ENCODE data around the gene WDR38.

WDR38 gene

GRCh38 chr9:124886461-124886860, 33.2 kb downstream of the WDR38 start:
- DNase-seq: no peak

GRCh38 chr9:124886866-124887492, 33.7 kb downstream of the WDR38 start:
- DNase-seq: no peak

GRCh38 chr9:124887832-124888231, 34.6 kb downstream of the WDR38 start:
- DNase-seq: no peak

- no peak for DNase-seq
Observed at GRCh38 chr9:124889006-124889405, 35.7 kb downstream of the WDR38 start.

- no peak for DNase-seq
Observed at GRCh38 chr9:124890179-124890578, 36.9 kb downstream of the WDR38 start.

GRCh38 chr9:124894035-124894740, 40.9 kb downstream of the WDR38 start:
- DNase-seq: no peak

GRCh38 chr9:124894741-124895170, 41.5 kb downstream of the WDR38 start:
- DNase-seq: no peak

- no peak for DNase-seq
Observed at GRCh38 chr9:124897570-124898460, 44.6 kb downstream of the WDR38 start.

GRCh38 chr9:124899845-124900244, 46.6 kb downstream of the WDR38 start:
- no peak for DNase-seq

GRCh38 chr9:124906966-124907365, 53.7 kb downstream of the WDR38 start:
- no peak for DNase-seq

Measured in GOT3 (cell line).